Tibial nerve (tissue), 3 donors: ENCODE measurements around the gene ZNF747.

Experiments
- POLR2A ChIP-seq, 2 donors: fragments of 450-650 bp; IDR thresholded peaks; one replicate each; pipeline ENCODE4 v1.6.1; 2017; ENCODE audit warnings: antibody characterized with exemption in 2 of 2, mild to moderate bottlenecking in 2 of 2, moderate library complexity in 2 of 2
- TF ChIP-seq, protein P1 (sequence below), 5 experiments: fragments of 200-600 bp in 3 of 5; fragments of 450-650 bp in 2 of 5; sonication (generic) in 3 of 5; IDR thresholded peaks; one replicate each; pipeline ENCODE4 v1.5.1; 2016 to 2019; ENCODE audit warnings: antibody characterized with exemption in 5 of 5, mild to moderate bottlenecking in 3 of 5, moderate library complexity in 2 of 5

DNA sequence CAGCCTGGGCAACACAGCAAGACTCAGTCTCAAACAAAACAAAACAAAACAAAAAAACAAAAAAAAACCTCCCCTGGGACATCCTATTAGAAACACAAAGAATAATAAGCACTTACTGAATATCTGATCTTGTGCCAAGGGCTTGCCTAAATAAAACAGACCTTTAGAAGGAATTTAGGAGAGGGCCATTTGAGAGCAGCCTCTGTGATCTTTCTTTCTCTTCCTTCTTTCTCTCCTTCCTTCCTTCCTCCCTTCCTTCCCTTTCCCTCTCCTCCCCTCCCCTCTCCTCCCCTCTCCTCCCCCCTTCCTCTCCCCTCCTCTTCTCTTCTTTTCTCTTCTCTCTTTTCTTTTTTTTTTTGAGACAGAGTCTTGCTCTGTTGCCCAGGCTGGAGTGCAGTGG is 49.8 kb downstream of the ZNF747 start:
- TF ChIP-seq, protein P1, sequence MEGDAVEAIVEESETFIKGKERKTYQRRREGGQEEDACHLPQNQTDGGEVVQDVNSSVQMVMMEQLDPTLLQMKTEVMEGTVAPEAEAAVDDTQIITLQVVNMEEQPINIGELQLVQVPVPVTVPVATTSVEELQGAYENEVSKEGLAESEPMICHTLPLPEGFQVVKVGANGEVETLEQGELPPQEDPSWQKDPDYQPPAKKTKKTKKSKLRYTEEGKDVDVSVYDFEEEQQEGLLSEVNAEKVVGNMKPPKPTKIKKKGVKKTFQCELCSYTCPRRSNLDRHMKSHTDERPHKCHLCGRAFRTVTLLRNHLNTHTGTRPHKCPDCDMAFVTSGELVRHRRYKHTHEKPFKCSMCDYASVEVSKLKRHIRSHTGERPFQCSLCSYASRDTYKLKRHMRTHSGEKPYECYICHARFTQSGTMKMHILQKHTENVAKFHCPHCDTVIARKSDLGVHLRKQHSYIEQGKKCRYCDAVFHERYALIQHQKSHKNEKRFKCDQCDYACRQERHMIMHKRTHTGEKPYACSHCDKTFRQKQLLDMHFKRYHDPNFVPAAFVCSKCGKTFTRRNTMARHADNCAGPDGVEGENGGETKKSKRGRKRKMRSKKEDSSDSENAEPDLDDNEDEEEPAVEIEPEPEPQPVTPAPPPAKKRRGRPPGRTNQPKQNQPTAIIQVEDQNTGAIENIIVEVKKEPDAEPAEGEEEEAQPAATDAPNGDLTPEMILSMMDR (IDR thresholded peaks at IDR 0.05): no peak
- no peak for TF ChIP-seq POLR2A (IDR thresholded peaks at IDR 0.05)
